PC-3 (cell line): Measurements from ENCODE around the gene FAM171A1. TPM values are rescaled to one million over a fixed set of nuclear protein-coding genes. Genes with fewer than 3 reads are reported as not detected.

Experiments
- ATAC-seq: fragments of 200-7000 bp; cut with Tn5 transposase; 2 replicates; pipeline ENCODE4 v1.9.1; 2020; ENCODE audit warnings: mild to moderate bottlenecking, moderate library complexity
- BruUV-seq: library from RNA; stranded (reverse); fragments of 400-500 nt; replicated peaks from 2 replicates; lab custom pipeline; 2021; lab: Mats Ljungman, UMichigan
- CTCF ChIA-PET: fragments of 300-600 bp; sonication (Branson Sonifier 250); formaldehyde crosslinking; loops from one replicate; lab custom pipeline; 2022; ENCODE audit warnings: antibody characterized with exemption; lab: Charles Lee
- POLR2A ChIA-PET: fragments of 300-600 bp; sonication (Branson Sonifier 250); formaldehyde crosslinking; loops from one replicate; lab custom pipeline; 2022; ENCODE audit warnings: antibody characterized with exemption; ENCODE audit not compliant: unreplicated experiment; lab: Charles Lee
- DNase-seq: peaks from one replicate; pipeline ENCODE4 v3.0.0-alpha.2; 2015
- H2AFZ ChIP-seq: fragments of 300-600 bp; sonication (generic); 2 replicates; pipeline ENCODE4 v1.6.0; 2016; ENCODE audit warnings: antibody characterized with exemption, low read length
- H3F3A ChIP-seq: fragments of 300-600 bp; sonication (generic); one replicate; pipeline ENCODE4 v1.6.0; 2017; ENCODE audit warnings: antibody characterized with exemption, low read length, control low read depth, mild to moderate bottlenecking; ENCODE audit not compliant: unreplicated experiment
- H3K27ac ChIP-seq: fragments of 300-600 bp; sonication (generic); 2 replicates; pipeline ENCODE4 v1.5.1; 2016; ENCODE audit warnings: mild to moderate bottlenecking, low read length
- H3K27me3 ChIP-seq: fragments of 300-600 bp; sonication (generic); 2 replicates; pipeline ENCODE4 v1.6.1; 2016; ENCODE audit warnings: low read length, mixed read lengths
- H3K36me3 ChIP-seq: fragments of 300-600 bp; sonication (generic); 2 replicates; pipeline ENCODE4 v1.6.1; 2016; ENCODE audit warnings: low read depth, mixed run types, low read length, mixed read lengths
- H3K4me1 ChIP-seq: fragments of 300-600 bp; sonication (generic); 2 replicates; pipeline ENCODE4 v1.5.1; 2016; ENCODE audit warnings: low read length; ENCODE audit not compliant: insufficient read depth
- H3K4me2 ChIP-seq: fragments of 300-600 bp; sonication (generic); 2 replicates; pipeline ENCODE4 v1.6.0; 2016; ENCODE audit warnings: low read length
- H3K4me3 ChIP-seq: fragments of 300-600 bp; sonication (generic); 2 replicates; pipeline ENCODE4 v1.5.1; 2016; ENCODE audit warnings: mild to moderate bottlenecking, low read length, mixed read lengths
- H3K79me2 ChIP-seq: fragments of 300-600 bp; sonication (generic); 2 replicates; pipeline ENCODE4 v1.6.1; 2017; ENCODE audit warnings: low read length, mixed read lengths
- H3K9ac ChIP-seq: fragments of 300-600 bp; sonication (generic); 2 replicates; pipeline ENCODE4 v1.6.0; 2016; ENCODE audit warnings: mild to moderate bottlenecking, low read length
- H3K9me2 ChIP-seq: fragments of 300-600 bp; sonication (generic); replicated peaks from 2 replicates; pipeline ENCODE4 v1.6.1; 2016; ENCODE audit warnings: mixed run types, low read length, mixed read lengths
- H3K9me3 ChIP-seq: fragments of 300-600 bp; sonication (generic); 2 replicates; pipeline ENCODE4 v1.6.1; 2016; ENCODE audit warnings: low read length, mixed read lengths
- H4K20me1 ChIP-seq: fragments of 300-600 bp; sonication (generic); 2 replicates; pipeline ENCODE4 v1.6.1; 2016; ENCODE audit warnings: low read length, mixed read lengths
- CTCF ChIP-seq: fragments of 300-600 bp; sonication (generic); conservative IDR thresholded peaks from 2 replicates; pipeline ENCODE4 v1.5.1; 2017; ENCODE audit warnings: antibody characterized with exemption, low read depth, mild to moderate bottlenecking, low read length
- EZH2 ChIP-seq: fragments of 300-600 bp; sonication (generic); IDR thresholded peaks from one replicate; pipeline ENCODE4 v1.6.1; 2017; ENCODE audit warnings: antibody characterized with exemption, mild to moderate bottlenecking, low read length; ENCODE audit not compliant: unreplicated experiment
- EZH2phosphoT487 ChIP-seq: fragments of 300-600 bp; sonication (generic); IDR thresholded peaks from 2 replicates; pipeline ENCODE4 v1.6.1; 2018; ENCODE audit warnings: mild to moderate bottlenecking, antibody characterized with exemption, low read length, borderline replicate concordance
- intact Hi-C: fragments of 100-400 bp; cut with micrococcal nuclease; formaldehyde crosslinking; loops from 2 replicates; pipeline ENCODE4 v1.9.0; 2023
- total RNA-seq: library from RNA; depleted of rRNA; stranded (reverse); fragments of >200 nt; gene quantifications from 2 replicates; pipeline ENCODE4 v1.2.3, GENCODE V29; 2014

FAM171A1 gene
- total RNA-seq, 1 experiment from 2014 or later = 10.4 TPM

DNA sequence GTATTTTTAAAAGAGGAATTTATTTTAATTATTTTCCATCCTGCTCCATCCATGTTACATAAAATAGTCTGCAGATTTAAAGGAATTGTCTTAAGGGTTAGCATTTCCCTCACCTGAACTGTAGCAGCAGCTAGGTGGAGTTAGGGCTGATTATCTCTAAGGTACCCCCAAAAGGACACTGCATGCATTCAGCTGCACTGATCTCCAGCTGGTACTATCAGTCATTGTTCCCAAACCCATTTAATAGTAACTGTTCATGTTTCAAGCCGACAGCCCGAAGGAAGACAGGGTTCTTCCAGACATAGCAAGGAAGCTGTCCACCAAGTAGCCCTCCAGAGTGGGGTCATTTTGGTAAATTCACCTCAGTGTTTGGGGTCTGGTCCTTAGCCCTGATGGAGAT is 48.7 kb downstream of the FAM171A1 start:
- no TSS peak for BruUV-seq
- peaks cover 15% of the 10 kb centered on the region for H3K4me1 ChIP-seq
- no peak overlapping the region for H3K9ac ChIP-seq
- no peak overlapping the region for H2AFZ ChIP-seq
- ChIA-PET POLR2A (no interaction called here), CTCF (no interaction called here)
- H3K79me2 ChIP-seq = no peaks in the 10 kb centered on the region
- no peaks in the 10 kb centered on the region for H3F3A ChIP-seq
- no peak overlapping the region for H3K4me2 ChIP-seq
- H3K27me3 ChIP-seq = no peaks in the 10 kb centered on the region
- intact Hi-C loops = no loop called here
- no peaks in the 10 kb centered on the region for H3K9me3 ChIP-seq
- no peak overlapping the region for H3K4me3 ChIP-seq
- no peaks in the 10 kb centered on the region for H3K9me2 ChIP-seq
- DNase-seq (no peak), ATAC-seq (no peak)
- H4K20me1 ChIP-seq = no peaks in the 10 kb centered on the region
- H3K27ac ChIP-seq = no peak overlapping the region
- no peaks in the 10 kb centered on the region for H3K36me3 ChIP-seq
- TF ChIP-seq EZH2 = no peak
- no peak for TF ChIP-seq CTCF
- no peak for TF ChIP-seq EZH2phosphoT487

- H4K20me1 ChIP-seq = no peaks in the 10 kb centered on the region
- POLR2A ChIA-PET = no interaction called here
- H3K9ac ChIP-seq = no peak overlapping the region
- no peaks in the 10 kb centered on the region for H3K9me3 ChIP-seq
- CTCF ChIA-PET = no interaction called here
- no TSS peak for BruUV-seq
- H2AFZ ChIP-seq = no peak overlapping the region
- H3K36me3 ChIP-seq = no peaks in the 10 kb centered on the region
- peaks cover 14% of the 10 kb centered on the region for H3K4me1 ChIP-seq
- TF ChIP-seq EZH2 (no peak), CTCF (no peak), EZH2phosphoT487 (no peak)
- no peaks in the 10 kb centered on the region for H3K27me3 ChIP-seq
- ATAC-seq (no peak), DNase-seq (no peak)
- H3K9me2 ChIP-seq = no peaks in the 10 kb centered on the region
- intact Hi-C loops = no loop called here
- no peaks in the 10 kb centered on the region for H3K79me2 ChIP-seq
- no peak overlapping the region for H3K4me3 ChIP-seq
- no peak overlapping the region for H3K27ac ChIP-seq
- no peak overlapping the region for H3K4me2 ChIP-seq
- H3F3A ChIP-seq = no peaks in the 10 kb centered on the region
Observed at GRCh38 chr10:15321431-15322341, 49.4 kb downstream of the FAM171A1 start.

GRCh38 chr10:15320522-15321203 is 50.4 kb downstream of the FAM171A1 start:
- TF ChIP-seq EZH2 = no peak
- no peak for TF ChIP-seq EZH2phosphoT487
- TF ChIP-seq CTCF = no peak
- no peak overlapping the region for H3K27ac ChIP-seq

More at GRCh38 chr10:15320522-15321203, 50.4 kb downstream of the FAM171A1 start:
- H3K9me2 ChIP-seq = no peaks in the 10 kb centered on the region
- no peak overlapping the region for H3K4me2 ChIP-seq
- no peaks in the 10 kb centered on the region for H3K79me2 ChIP-seq
- no peak overlapping the region for H3K9ac ChIP-seq
- DNase-seq = no peak
- no peaks in the 10 kb centered on the region for H3F3A ChIP-seq
- peaks cover 5% of the 10 kb centered on the region; the same call in 1 of the 2 replicates for H3K4me1 ChIP-seq
- no peaks in the 10 kb centered on the region for H3K9me3 ChIP-seq
- ChIA-PET CTCF (no interaction called here), POLR2A (no interaction called here)
- no peaks in the 10 kb centered on the region for H3K27me3 ChIP-seq
- no peak overlapping the region for H2AFZ ChIP-seq
- no peak for ATAC-seq
- BruUV-seq = no TSS peak
- H3K4me3 ChIP-seq = no peak overlapping the region
- no peaks in the 10 kb centered on the region for H3K36me3 ChIP-seq
- intact Hi-C loops = no loop called here
- no peaks in the 10 kb centered on the region for H4K20me1 ChIP-seq
